Neural cell (in vitro differentiated cells): ENCODE results near the gene ADGRA1.

Experiments
- EP300 ChIP-seq: fragments of 450-650 bp; conservative IDR thresholded peaks from 2 replicates; pipeline ENCODE4 v1.6.1; 2014; ENCODE audit warnings: antibody characterized with exemption, mild to moderate bottlenecking, moderate library complexity; ENCODE audit not compliant: poor library complexity, severe bottlenecking
- EZH2 ChIP-seq: fragments of 200-600, 300-800 bp; shearing (Covaris generic), sonication (generic); IDR thresholded peaks from 2 replicates; pipeline ENCODE4 v1.6.1; 2014; ENCODE audit warnings: antibody characterized with exemption, low read length, borderline replicate concordance, mild to moderate bottlenecking; ENCODE audit not compliant: insufficient read depth, poor library complexity, severe bottlenecking
- POLR2AphosphoS5 ChIP-seq: IDR thresholded peaks from 2 replicates; pipeline ENCODE4 v1.6.1; 2012
- SMC3 ChIP-seq: fragments of 450-650 bp; conservative IDR thresholded peaks from 2 replicates; pipeline ENCODE4 v1.6.1; 2014; ENCODE audit warnings: antibody characterized with exemption, mild to moderate bottlenecking, moderate library complexity; ENCODE audit not compliant: poor library complexity
- TF ChIP-seq, protein P1 (sequence below): IDR thresholded peaks from 2 replicates; pipeline ENCODE4 v1.6.1; 2012; ENCODE audit warnings: borderline replicate concordance
- TF ChIP-seq, protein P2 (sequence below): fragments of 450-650 bp; IDR thresholded peaks from 2 replicates; pipeline ENCODE4 v1.5.1; 2014; ENCODE audit warnings: antibody characterized with exemption, mild to moderate bottlenecking, moderate library complexity; ENCODE audit not compliant: poor library complexity, severe bottlenecking

DNA sequence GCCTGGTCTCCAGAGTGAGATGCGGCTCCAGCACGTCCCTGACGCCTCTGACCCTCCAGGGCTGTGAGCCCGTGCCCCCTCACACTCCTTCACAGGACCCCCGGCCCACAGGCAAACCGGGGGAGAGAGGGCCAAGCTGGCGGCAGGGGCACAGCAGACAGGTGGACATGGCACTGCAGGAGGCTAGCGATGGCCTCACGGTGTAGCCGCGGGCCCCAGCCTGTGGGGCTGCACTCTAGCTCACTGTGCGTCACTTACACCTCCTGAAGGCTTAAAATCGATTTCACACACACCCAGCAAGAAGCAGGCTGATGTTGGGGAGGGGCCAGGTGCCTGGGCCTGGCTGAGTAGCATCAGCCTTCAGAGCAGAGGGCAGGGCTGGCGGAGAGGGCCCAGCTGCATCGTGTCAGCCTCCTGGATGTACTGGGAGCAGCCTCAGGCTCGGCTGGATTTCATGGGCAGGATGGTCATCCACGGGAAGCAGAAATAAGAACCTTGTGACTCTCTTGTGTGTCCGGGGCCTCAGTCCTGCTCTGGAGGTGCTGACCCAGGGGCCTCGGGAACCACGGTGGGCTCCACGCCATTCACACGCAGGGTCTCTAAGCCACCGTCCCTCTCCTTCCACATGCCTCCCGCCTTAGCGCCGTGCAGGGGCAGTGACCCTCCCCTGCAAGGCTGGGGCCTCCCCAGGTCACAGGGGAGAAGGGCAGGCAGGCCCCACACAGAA, 52.9 kb downstream of the ADGRA1 start:
- no peak for TF ChIP-seq EZH2
- TF ChIP-seq, protein P1, sequence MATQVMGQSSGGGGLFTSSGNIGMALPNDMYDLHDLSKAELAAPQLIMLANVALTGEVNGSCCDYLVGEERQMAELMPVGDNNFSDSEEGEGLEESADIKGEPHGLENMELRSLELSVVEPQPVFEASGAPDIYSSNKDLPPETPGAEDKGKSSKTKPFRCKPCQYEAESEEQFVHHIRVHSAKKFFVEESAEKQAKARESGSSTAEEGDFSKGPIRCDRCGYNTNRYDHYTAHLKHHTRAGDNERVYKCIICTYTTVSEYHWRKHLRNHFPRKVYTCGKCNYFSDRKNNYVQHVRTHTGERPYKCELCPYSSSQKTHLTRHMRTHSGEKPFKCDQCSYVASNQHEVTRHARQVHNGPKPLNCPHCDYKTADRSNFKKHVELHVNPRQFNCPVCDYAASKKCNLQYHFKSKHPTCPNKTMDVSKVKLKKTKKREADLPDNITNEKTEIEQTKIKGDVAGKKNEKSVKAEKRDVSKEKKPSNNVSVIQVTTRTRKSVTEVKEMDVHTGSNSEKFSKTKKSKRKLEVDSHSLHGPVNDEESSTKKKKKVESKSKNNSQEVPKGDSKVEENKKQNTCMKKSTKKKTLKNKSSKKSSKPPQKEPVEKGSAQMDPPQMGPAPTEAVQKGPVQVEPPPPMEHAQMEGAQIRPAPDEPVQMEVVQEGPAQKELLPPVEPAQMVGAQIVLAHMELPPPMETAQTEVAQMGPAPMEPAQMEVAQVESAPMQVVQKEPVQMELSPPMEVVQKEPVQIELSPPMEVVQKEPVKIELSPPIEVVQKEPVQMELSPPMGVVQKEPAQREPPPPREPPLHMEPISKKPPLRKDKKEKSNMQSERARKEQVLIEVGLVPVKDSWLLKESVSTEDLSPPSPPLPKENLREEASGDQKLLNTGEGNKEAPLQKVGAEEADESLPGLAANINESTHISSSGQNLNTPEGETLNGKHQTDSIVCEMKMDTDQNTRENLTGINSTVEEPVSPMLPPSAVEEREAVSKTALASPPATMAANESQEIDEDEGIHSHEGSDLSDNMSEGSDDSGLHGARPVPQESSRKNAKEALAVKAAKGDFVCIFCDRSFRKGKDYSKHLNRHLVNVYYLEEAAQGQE, result no peak
- no peak for TF ChIP-seq SMC3
- TF ChIP-seq, protein P2, sequence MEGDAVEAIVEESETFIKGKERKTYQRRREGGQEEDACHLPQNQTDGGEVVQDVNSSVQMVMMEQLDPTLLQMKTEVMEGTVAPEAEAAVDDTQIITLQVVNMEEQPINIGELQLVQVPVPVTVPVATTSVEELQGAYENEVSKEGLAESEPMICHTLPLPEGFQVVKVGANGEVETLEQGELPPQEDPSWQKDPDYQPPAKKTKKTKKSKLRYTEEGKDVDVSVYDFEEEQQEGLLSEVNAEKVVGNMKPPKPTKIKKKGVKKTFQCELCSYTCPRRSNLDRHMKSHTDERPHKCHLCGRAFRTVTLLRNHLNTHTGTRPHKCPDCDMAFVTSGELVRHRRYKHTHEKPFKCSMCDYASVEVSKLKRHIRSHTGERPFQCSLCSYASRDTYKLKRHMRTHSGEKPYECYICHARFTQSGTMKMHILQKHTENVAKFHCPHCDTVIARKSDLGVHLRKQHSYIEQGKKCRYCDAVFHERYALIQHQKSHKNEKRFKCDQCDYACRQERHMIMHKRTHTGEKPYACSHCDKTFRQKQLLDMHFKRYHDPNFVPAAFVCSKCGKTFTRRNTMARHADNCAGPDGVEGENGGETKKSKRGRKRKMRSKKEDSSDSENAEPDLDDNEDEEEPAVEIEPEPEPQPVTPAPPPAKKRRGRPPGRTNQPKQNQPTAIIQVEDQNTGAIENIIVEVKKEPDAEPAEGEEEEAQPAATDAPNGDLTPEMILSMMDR, result no peak
- TF ChIP-seq EP300, result no peak
- no peak for TF ChIP-seq POLR2AphosphoS5
